WTC11 (cell line): ENCODE measurements around the gene RHOT2. TPM values are rescaled to one million over a fixed set of nuclear protein-coding genes. Genes with fewer than 3 reads are reported as not detected.

Source experiments
- AFF4 ChIP-seq: sonication (generic); formaldehyde crosslinking; IDR thresholded peaks from 2 replicates; pipeline ENCODE4 v1.8.1; 2023; ENCODE audit warnings: mild to moderate bottlenecking, missing genetic modification reagents, borderline replicate concordance
- ATF6 ChIP-seq: sonication (generic); formaldehyde crosslinking; IDR thresholded peaks from 2 replicates; pipeline ENCODE4 v1.8.1; 2023; ENCODE audit warnings: mild to moderate bottlenecking, missing genetic modification reagents
- ETV6 ChIP-seq: sonication (generic); formaldehyde crosslinking; IDR thresholded peaks from 2 replicates; pipeline ENCODE4 v1.8.1; 2022; ENCODE audit warnings: mild to moderate bottlenecking, missing genetic modification reagents
- JAZF1 ChIP-seq: fragments of 250-450 bp; sonication (Bioruptor Pico); IDR thresholded peaks from 2 replicates; pipeline ENCODE4 v1.9.0; 2021; ENCODE audit warnings: moderate library complexity, mild to moderate bottlenecking, inconsistent platforms
- NR1H2 ChIP-seq: sonication (generic); formaldehyde crosslinking; IDR thresholded peaks from 2 replicates; pipeline ENCODE4 v1.9.0; 2021; ENCODE audit warnings: mild to moderate bottlenecking, moderate library complexity, missing genetic modification reagents
- OVOL2 ChIP-seq: fragments of 250-450 bp; sonication (Bioruptor Pico); IDR thresholded peaks from 2 replicates; pipeline ENCODE4 v1.9.0; 2021; ENCODE audit warnings: mild to moderate bottlenecking, borderline replicate concordance
- SMAD4 ChIP-seq: sonication (generic); formaldehyde crosslinking; IDR thresholded peaks from 2 replicates; pipeline ENCODE4 v1.8.0; 2022; ENCODE audit warnings: mild to moderate bottlenecking, missing genetic modification reagents
- SOX15 ChIP-seq: fragments of 250-450 bp; sonication (Bioruptor Pico); IDR thresholded peaks from 2 replicates; pipeline ENCODE4 v1.9.0; 2021; ENCODE audit warnings: mild to moderate bottlenecking
- ZBTB21 ChIP-seq: sonication (generic); formaldehyde crosslinking; IDR thresholded peaks from 2 replicates; pipeline ENCODE4 v1.8.1; 2023; ENCODE audit warnings: mild to moderate bottlenecking, missing genetic modification reagents, borderline replicate concordance
- ZNF281 ChIP-seq: sonication (generic); formaldehyde crosslinking; IDR thresholded peaks from 2 replicates; pipeline ENCODE4 v1.8.0; 2023; ENCODE audit warnings: mild to moderate bottlenecking, missing genetic modification reagents
- total RNA-seq: library from RNA; stranded (reverse); gene quantifications from 3 replicates; pipeline ENCODE4 v1.2.3, GENCODE V29; 2021
- TF ChIP-seq, protein P1 (sequence below): sonication (generic); formaldehyde crosslinking; IDR thresholded peaks from 2 replicates; pipeline ENCODE4 v1.8.0; 2022; ENCODE audit warnings: missing genetic modification reagents
- TF ChIP-seq, protein P2 (sequence below): sonication (generic); formaldehyde crosslinking; conservative IDR thresholded peaks from 2 replicates; pipeline ENCODE4 v1.8.1; 2023; ENCODE audit warnings: mild to moderate bottlenecking, low read depth, missing genetic modification reagents, moderate library complexity
- TF ChIP-seq, protein P3 (sequence below): fragments of 250-450 bp; sonication (Bioruptor Pico); IDR thresholded peaks from 2 replicates; pipeline ENCODE4 v1.9.0; 2021; ENCODE audit warnings: mild to moderate bottlenecking, borderline replicate concordance
- TF ChIP-seq, protein P4 (sequence below): fragments of 250-450 bp; sonication (Bioruptor Pico); IDR thresholded peaks from 2 replicates; pipeline ENCODE4 v2.1.2; 2022; ENCODE audit warnings: mild to moderate bottlenecking, moderate library complexity
- TF ChIP-seq, protein P5 (sequence below): sonication (generic); formaldehyde crosslinking; IDR thresholded peaks from 2 replicates; pipeline ENCODE4 v1.8.0; 2023; ENCODE audit warnings: missing genetic modification reagents

The RHOT2 gene
- total RNA-seq, 1 experiment from 2014 or later: 285 TPM

GRCh38 chr16:720990-721764, 53.2 kb downstream of the RHOT2 start, which contains the start of gene ANTKMT (continued):
- TF ChIP-seq AFF4: no peak
- TF ChIP-seq ETV6 (CRISPR knock-in tag): peak; percentile 85
- TF ChIP-seq, protein P1, sequence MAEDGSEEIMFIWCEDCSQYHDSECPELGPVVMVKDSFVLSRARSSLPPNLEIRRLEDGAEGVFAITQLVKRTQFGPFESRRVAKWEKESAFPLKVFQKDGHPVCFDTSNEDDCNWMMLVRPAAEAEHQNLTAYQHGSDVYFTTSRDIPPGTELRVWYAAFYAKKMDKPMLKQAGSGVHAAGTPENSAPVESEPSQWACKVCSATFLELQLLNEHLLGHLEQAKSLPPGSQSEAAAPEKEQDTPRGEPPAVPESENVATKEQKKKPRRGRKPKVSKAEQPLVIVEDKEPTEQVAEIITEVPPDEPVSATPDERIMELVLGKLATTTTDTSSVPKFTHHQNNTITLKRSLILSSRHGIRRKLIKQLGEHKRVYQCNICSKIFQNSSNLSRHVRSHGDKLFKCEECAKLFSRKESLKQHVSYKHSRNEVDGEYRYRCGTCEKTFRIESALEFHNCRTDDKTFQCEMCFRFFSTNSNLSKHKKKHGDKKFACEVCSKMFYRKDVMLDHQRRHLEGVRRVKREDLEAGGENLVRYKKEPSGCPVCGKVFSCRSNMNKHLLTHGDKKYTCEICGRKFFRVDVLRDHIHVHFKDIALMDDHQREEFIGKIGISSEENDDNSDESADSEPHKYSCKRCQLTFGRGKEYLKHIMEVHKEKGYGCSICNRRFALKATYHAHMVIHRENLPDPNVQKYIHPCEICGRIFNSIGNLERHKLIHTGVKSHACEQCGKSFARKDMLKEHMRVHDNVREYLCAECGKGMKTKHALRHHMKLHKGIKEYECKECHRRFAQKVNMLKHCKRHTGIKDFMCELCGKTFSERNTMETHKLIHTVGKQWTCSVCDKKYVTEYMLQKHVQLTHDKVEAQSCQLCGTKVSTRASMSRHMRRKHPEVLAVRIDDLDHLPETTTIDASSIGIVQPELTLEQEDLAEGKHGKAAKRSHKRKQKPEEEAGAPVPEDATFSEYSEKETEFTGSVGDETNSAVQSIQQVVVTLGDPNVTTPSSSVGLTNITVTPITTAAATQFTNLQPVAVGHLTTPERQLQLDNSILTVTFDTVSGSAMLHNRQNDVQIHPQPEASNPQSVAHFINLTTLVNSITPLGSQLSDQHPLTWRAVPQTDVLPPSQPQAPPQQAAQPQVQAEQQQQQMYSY: peak; percentile 50; the same call in 1 of the 2 replicates
- no peak for TF ChIP-seq SOX15 (CRISPR knock-in tag)
- no peak for TF ChIP-seq JAZF1
- TF ChIP-seq NR1H2 (CRISPR knock-in tag): no peak
- TF ChIP-seq, protein P2, sequence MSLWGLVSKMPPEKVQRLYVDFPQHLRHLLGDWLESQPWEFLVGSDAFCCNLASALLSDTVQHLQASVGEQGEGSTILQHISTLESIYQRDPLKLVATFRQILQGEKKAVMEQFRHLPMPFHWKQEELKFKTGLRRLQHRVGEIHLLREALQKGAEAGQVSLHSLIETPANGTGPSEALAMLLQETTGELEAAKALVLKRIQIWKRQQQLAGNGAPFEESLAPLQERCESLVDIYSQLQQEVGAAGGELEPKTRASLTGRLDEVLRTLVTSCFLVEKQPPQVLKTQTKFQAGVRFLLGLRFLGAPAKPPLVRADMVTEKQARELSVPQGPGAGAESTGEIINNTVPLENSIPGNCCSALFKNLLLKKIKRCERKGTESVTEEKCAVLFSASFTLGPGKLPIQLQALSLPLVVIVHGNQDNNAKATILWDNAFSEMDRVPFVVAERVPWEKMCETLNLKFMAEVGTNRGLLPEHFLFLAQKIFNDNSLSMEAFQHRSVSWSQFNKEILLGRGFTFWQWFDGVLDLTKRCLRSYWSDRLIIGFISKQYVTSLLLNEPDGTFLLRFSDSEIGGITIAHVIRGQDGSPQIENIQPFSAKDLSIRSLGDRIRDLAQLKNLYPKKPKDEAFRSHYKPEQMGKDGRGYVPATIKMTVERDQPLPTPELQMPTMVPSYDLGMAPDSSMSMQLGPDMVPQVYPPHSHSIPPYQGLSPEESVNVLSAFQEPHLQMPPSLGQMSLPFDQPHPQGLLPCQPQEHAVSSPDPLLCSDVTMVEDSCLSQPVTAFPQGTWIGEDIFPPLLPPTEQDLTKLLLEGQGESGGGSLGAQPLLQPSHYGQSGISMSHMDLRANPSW (CRISPR knock-in tag): peak; percentile 97; the same call in 1 of the 2 replicates
- no peak for TF ChIP-seq OVOL2 (CRISPR knock-in tag)
- no peak; the same call in 1 of the 2 replicates for TF ChIP-seq ATF6
- TF ChIP-seq ZBTB21 (CRISPR knock-in tag): 0 out of 2 replicates have a peak, but pooled peaks have one; percentile 77
- TF ChIP-seq, protein P3, sequence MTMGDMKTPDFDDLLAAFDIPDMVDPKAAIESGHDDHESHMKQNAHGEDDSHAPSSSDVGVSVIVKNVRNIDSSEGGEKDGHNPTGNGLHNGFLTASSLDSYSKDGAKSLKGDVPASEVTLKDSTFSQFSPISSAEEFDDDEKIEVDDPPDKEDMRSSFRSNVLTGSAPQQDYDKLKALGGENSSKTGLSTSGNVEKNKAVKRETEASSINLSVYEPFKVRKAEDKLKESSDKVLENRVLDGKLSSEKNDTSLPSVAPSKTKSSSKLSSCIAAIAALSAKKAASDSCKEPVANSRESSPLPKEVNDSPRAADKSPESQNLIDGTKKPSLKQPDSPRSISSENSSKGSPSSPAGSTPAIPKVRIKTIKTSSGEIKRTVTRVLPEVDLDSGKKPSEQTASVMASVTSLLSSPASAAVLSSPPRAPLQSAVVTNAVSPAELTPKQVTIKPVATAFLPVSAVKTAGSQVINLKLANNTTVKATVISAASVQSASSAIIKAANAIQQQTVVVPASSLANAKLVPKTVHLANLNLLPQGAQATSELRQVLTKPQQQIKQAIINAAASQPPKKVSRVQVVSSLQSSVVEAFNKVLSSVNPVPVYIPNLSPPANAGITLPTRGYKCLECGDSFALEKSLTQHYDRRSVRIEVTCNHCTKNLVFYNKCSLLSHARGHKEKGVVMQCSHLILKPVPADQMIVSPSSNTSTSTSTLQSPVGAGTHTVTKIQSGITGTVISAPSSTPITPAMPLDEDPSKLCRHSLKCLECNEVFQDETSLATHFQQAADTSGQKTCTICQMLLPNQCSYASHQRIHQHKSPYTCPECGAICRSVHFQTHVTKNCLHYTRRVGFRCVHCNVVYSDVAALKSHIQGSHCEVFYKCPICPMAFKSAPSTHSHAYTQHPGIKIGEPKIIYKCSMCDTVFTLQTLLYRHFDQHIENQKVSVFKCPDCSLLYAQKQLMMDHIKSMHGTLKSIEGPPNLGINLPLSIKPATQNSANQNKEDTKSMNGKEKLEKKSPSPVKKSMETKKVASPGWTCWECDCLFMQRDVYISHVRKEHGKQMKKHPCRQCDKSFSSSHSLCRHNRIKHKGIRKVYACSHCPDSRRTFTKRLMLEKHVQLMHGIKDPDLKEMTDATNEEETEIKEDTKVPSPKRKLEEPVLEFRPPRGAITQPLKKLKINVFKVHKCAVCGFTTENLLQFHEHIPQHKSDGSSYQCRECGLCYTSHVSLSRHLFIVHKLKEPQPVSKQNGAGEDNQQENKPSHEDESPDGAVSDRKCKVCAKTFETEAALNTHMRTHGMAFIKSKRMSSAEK: no peak
- no peak for TF ChIP-seq SMAD4
- TF ChIP-seq, protein P4, sequence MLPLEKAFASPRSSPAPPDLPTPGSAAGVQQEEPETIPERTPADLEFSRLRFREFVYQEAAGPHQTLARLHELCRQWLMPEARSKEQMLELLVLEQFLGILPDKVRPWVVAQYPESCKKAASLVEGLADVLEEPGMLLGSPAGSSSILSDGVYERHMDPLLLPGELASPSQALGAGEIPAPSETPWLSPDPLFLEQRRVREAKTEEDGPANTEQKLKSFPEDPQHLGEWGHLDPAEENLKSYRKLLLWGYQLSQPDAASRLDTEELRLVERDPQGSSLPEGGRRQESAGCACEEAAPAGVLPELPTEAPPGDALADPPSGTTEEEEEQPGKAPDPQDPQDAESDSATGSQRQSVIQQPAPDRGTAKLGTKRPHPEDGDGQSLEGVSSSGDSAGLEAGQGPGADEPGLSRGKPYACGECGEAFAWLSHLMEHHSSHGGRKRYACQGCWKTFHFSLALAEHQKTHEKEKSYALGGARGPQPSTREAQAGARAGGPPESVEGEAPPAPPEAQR (CRISPR knock-in tag): no peak
- TF ChIP-seq, protein P5, sequence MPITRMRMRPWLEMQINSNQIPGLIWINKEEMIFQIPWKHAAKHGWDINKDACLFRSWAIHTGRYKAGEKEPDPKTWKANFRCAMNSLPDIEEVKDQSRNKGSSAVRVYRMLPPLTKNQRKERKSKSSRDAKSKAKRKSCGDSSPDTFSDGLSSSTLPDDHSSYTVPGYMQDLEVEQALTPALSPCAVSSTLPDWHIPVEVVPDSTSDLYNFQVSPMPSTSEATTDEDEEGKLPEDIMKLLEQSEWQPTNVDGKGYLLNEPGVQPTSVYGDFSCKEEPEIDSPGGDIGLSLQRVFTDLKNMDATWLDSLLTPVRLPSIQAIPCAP (CRISPR knock-in tag): peak; percentile 89
- TF ChIP-seq ZNF281: peak; percentile 94
